ACC112 (cell line): ENCODE results near the gene TIAM1.
A peak's percentile ranks its signal among the peaks of the same experiment; 100 is the strongest.

Experiments used
- H2AFZ ChIP-seq: fragments of 200-600 bp; sonication (generic); one replicate; pipeline ENCODE4 v1.6.0; 2017; ENCODE audit warnings: antibody characterized with exemption, low read length; ENCODE audit not compliant: unreplicated experiment
- H3K27ac ChIP-seq: fragments of 200-600 bp; sonication (generic); 2 replicates; pipeline ENCODE4 v1.5.1; 2014; ENCODE audit warnings: low read depth, mild to moderate bottlenecking, antibody characterized with exemption, low read length, moderate library complexity
- H3K27me3 ChIP-seq: fragments of 200-600 bp; sonication (generic); 2 replicates; pipeline ENCODE4 v1.6.1; 2014; ENCODE audit warnings: mild to moderate bottlenecking, antibody characterized with exemption, low read length, moderate library complexity, mixed read lengths; ENCODE audit not compliant: insufficient read depth
- H3K36me3 ChIP-seq: fragments of 200-600 bp; sonication (generic); 2 replicates; pipeline ENCODE4 v1.6.1; 2016; ENCODE audit warnings: mild to moderate bottlenecking, antibody characterized with exemption, low read length, moderate library complexity, mixed read lengths; ENCODE audit not compliant: insufficient read depth
- H3K4me1 ChIP-seq: fragments of 200-600 bp; sonication (generic); one replicate; pipeline ENCODE4 v1.6.1; 2016; ENCODE audit warnings: low read length, mixed read lengths; ENCODE audit not compliant: insufficient read depth, unreplicated experiment, control insufficient read depth
- H3K4me3 ChIP-seq: fragments of 200-600 bp; sonication (generic); 2 replicates; pipeline ENCODE4 v1.5.1; 2014; ENCODE audit warnings: mild to moderate bottlenecking, low read depth, low read length
- H3K79me2 ChIP-seq: fragments of 200-600 bp; sonication (generic); one replicate; pipeline ENCODE4 v1.6.0; 2016; ENCODE audit warnings: low read length; ENCODE audit not compliant: control insufficient read depth, unreplicated experiment, insufficient read depth

TIAM1 gene

DNA sequence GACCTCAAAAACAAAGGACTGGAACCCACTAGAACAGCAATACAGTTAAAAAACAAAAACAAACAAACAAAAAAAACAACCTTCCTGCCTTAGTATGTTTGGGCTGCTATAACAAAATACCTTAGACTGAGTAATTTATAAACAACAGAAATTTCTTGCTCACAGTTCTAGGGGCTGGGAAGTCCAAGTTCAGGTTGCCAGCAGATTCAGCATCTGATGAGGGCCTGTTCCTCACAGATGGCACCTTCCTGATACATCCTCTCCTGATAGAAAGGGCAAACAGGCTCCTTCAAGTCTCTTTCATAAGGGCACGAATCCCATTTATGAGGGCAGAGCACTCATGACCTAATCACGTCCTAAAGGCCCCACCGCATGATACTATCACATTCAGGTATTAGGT is 55.9 kb downstream of the TIAM1 start:
- Histone ChIP-seq H3K79me2 (no peaks in the 10 kb centered on the region), H2AFZ (no peak overlapping the region), H3K27ac (no peak overlapping the region), H3K36me3 (no peaks in the 10 kb centered on the region), H3K27me3 (no peaks in the 10 kb centered on the region), H3K4me1 (peaks cover 34% of the 10 kb centered on the region), H3K4me3 (no peak overlapping the region)

DNA sequence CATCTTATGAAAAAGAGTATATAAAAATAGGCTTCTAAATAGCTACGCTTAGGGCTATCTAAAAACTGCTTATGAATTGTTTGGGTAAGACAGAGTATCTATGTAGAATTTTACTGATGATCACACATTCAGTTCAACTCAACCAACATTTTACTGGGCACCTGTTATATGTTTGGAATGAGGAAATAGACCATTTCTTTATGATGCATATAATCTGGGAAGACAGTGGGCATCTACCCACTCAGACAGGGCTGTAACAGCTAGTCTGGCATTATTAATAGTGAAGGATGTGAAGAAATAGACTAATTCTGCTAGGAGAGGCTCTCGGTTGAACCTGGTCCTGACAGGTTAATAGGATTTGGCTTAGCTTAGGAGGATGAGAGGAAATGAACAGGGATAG is 56.9 kb downstream of the TIAM1 start:
- Histone ChIP-seq H3K27me3 (no peaks in the 10 kb centered on the region), H3K4me3 (no peak overlapping the region), H3K4me1 (peaks cover 43% of the 10 kb centered on the region), H2AFZ (no peak overlapping the region), H3K79me2 (no peaks in the 10 kb centered on the region), H3K36me3 (no peaks in the 10 kb centered on the region), H3K27ac (no peak overlapping the region)

DNA sequence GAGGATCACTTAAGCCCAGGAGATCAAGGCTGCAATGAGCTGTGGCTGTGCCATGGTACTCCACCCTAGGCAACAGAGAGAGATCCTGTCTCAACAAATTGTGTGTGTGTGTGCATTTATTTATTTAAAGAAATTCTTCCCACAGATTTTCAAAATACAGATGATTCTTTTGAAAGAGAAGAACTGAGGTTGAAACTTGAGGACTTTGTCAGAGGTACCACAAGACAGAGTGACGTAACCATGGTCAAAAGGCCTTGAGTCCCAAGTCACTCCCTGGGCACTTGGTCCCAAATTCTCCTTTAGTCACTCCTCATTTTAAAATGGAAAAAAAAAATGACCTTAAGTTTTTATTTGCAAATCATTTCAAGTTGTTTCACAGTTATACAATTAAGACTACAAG is 57.4 kb downstream of the TIAM1 start:
- Histone ChIP-seq H3K36me3 (no peaks in the 10 kb centered on the region), H3K4me1 (peaks cover 47% of the 10 kb centered on the region), H3K27ac (no peak overlapping the region), H3K4me3 (no peak overlapping the region), H3K79me2 (no peaks in the 10 kb centered on the region), H3K27me3 (no peaks in the 10 kb centered on the region), H2AFZ (no peak overlapping the region)

DNA sequence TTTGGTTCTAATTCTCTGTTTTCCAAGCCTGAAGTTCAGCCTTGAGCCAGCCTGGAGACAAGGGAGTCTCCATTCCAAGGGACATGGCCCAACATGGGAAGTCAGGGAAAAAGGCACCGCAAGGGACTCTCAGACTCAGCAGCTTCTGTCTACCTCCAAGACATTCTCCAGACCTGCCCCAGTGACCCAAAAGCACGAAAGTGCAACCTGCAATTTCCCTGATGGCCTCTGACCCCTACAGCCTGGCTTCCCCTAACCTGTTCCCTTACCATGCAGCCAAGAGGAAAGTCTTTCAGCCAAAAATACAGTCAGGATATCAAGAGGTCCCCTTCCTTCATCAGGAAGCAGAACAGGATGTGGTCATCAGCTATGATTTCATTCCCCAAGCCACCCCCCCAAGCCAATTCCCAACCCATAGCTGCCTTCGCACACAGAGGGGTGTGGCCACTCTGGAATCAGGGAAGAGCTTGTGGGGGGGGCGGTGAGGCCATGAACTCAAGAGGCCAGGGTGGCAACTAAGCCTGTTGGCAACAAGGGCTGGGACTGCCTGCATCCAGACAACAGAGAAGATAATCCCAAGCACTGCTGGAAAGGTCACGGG is 59.2 kb downstream of the TIAM1 start:
- Histone ChIP-seq H3K27me3 (no peaks in the 10 kb centered on the region), H3K27ac (peak overlapping the region; percentile 78), H2AFZ (no peak overlapping the region)

DNA sequence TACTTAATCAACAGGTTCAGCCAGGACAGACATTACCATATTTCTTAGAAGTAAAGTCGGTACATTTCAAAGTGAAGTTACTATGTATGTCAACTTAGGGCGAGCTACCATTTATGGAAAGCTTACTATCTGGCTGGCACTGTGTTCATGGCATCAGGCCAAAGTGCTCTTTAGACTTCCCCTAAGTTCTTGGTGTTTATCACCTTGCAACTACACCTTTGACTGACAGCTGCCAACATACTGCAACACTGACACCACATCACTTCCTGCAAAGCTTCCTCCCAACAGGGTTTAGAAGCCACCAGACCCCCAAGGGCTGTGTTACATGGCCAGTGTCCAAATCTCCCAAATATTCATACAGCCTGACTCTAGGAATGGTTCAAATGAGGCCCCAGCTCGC is 61.0 kb downstream of the TIAM1 start:
- H3K79me2 ChIP-seq = no peaks in the 10 kb centered on the region
- H3K4me1 ChIP-seq = peaks cover 45% of the 10 kb centered on the region
- H3K36me3 ChIP-seq = 0 out of 2 replicates have a peak, but pooled peaks cover 3% of the 10 kb centered on the region
- no peak overlapping the region for H3K4me3 ChIP-seq
- peak overlapping the region; percentile 78 for H3K27ac ChIP-seq
- no peak overlapping the region for H2AFZ ChIP-seq
- H3K27me3 ChIP-seq = no peaks in the 10 kb centered on the region

More for the DNA sequence above, 59.2 kb downstream of the TIAM1 start:
- Histone ChIP-seq H3K36me3 (0 out of 2 replicates have a peak, but pooled peaks cover 3% of the 10 kb centered on the region), H3K4me1 (peaks cover 46% of the 10 kb centered on the region), H3K4me3 (no peak overlapping the region), H3K79me2 (no peaks in the 10 kb centered on the region)

DNA sequence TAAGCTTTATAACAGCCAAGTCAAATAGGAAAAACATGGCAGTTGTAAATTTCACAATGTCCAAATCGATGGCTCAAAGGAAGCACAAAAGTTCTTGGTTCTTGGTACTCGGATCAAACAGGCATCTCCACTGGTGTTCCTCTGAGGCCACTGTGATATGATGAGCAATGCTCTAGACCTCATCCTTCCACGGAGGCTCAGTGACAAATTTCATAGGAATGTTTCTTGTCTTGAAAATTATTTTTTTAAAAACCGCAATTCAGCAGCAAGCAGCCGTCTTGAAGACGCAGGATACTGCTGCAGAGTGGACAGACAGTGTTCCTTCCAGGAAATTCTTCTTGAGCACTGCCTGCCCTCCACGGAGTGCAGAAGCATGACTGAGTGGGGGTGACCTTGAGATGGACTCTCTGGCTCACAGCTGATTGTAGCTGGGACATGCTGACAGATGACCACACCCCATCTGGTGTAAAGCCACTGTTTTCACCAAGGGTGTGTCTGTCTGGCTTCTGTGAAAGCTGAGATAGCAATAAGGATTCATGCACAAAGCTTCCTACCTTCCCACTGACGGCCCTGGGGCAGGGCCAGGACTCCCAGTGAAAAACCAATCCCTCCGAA is 61.9 kb downstream of the TIAM1 start:
- Histone ChIP-seq H3K79me2 (no peaks in the 10 kb centered on the region), H3K27me3 (no peaks in the 10 kb centered on the region), H3K27ac (peak overlapping the region; percentile 78), H3K4me3 (peak overlapping the region; percentile 10; the same call in 1 of the 2 replicates), H3K36me3 (0 out of 2 replicates have a peak, but pooled peaks cover 3% of the 10 kb centered on the region), H2AFZ (no peak overlapping the region), H3K4me1 (peaks cover 50% of the 10 kb centered on the region)

DNA sequence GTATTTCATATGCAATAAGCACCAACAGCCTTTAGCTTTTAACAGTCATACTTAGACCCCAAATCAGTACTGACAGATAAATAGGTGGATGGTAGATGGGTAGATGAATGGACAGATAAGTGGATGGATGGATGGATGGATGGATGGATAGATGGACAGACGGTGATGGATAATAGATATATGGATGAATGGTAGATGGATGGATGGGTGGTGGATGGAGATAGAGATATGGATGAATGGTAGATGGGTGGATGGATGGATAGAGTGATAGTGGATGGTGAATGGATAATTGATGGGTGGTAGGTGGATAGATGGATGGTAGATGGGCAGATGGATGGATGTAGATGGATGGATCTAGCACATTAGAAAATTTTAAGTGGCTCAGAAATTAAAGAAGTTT is 62.5 kb downstream of the TIAM1 start:
- Histone ChIP-seq H2AFZ (no peak overlapping the region), H3K4me1 (peaks cover 50% of the 10 kb centered on the region), H3K36me3 (0 out of 2 replicates have a peak, but pooled peaks cover 3% of the 10 kb centered on the region), H3K27me3 (no peaks in the 10 kb centered on the region), H3K27ac (peak overlapping the region; percentile 78), H3K79me2 (no peaks in the 10 kb centered on the region), H3K4me3 (peak overlapping the region; percentile 10; the same call in 1 of the 2 replicates)

DNA sequence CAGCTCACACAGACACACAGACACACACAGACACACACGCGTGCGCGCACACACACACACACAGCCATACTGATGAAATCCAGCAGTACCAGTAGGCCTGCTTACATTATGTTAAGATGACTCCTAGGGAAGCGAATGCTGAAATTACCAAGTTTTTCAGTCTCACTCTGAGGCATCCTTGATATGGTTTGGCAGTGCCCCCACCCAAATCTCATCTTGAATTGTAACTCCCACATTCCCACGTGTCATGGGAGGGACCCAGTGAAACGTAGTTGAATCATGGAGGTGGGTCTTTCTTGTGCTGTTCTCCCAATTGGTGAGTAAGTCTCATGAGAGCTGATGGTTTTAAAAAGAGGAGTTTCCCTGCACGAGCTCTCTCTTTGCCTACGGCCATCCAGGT is 64.1 kb downstream of the TIAM1 start:
- no peaks in the 10 kb centered on the region for H3K79me2 ChIP-seq
- no peak overlapping the region for H3K27ac ChIP-seq
- no peak overlapping the region for H3K4me3 ChIP-seq
- H2AFZ ChIP-seq = no peak overlapping the region
- H3K4me1 ChIP-seq = peaks cover 45% of the 10 kb centered on the region
- 0 out of 2 replicates have a peak, but pooled peaks cover 3% of the 10 kb centered on the region for H3K36me3 ChIP-seq
- H3K27me3 ChIP-seq = no peaks in the 10 kb centered on the region

DNA sequence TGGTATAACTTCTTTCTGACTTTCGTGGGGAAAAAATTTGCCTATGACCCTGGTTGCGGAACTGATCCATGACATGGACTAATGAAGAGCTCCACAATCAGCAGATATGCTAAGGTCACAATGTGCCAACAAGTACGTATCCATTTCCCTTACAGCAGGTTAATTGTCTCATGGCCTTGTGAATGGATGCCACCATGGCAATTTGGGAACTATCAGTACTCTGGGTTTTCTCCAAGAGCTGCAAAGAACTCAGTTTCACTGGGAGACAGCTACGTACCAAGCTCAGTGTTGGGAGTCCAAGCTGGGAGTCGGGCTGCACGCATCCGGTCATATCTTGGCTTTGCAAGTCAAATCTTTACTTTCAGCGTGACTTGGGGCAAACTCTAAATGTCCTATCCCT is 64.8 kb downstream of the TIAM1 start:
- H3K4me3 ChIP-seq = no peak overlapping the region
- no peaks in the 10 kb centered on the region for H3K27me3 ChIP-seq
- H2AFZ ChIP-seq = no peak overlapping the region
- peaks cover 38% of the 10 kb centered on the region for H3K4me1 ChIP-seq
- H3K36me3 ChIP-seq = 0 out of 2 replicates have a peak, but pooled peaks cover 3% of the 10 kb centered on the region
- H3K79me2 ChIP-seq = no peaks in the 10 kb centered on the region
- H3K27ac ChIP-seq = no peak overlapping the region

DNA sequence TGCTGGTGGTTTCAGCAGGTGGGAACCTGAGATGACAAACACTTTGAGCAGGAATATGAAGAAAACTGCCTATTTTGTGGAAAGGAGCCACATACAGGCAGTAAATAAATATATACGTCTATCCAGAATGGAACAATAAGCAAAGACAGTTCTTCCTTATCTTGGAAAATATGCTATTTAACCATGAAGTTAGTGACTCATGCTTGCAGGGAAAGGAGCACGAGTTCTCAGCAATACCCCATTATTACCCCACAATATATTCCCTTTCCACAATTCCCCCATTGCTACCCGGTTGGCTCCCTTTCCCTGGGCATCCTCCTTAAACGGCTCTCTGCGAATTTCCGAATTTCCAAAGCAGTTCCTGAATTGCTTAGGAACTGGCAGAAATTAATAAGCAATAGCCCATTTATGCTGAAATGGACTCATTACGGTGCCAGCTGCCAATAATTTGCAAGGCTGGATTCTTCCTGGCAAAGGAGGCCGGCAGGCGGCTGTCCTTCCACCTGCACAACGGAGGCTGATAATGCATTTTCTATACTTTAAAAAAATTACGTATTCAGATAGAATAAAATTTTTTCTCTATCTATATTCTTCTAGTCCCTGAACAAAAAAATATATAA is 65.4 kb downstream of the TIAM1 start:
- no peak overlapping the region for H3K4me3 ChIP-seq
- 0 out of 2 replicates have a peak, but pooled peaks cover 3% of the 10 kb centered on the region for H3K36me3 ChIP-seq
- no peak overlapping the region for H3K27ac ChIP-seq
- H2AFZ ChIP-seq = no peak overlapping the region
- peaks cover 32% of the 10 kb centered on the region for H3K4me1 ChIP-seq
- H3K79me2 ChIP-seq = no peaks in the 10 kb centered on the region
- H3K27me3 ChIP-seq = no peaks in the 10 kb centered on the region

DNA sequence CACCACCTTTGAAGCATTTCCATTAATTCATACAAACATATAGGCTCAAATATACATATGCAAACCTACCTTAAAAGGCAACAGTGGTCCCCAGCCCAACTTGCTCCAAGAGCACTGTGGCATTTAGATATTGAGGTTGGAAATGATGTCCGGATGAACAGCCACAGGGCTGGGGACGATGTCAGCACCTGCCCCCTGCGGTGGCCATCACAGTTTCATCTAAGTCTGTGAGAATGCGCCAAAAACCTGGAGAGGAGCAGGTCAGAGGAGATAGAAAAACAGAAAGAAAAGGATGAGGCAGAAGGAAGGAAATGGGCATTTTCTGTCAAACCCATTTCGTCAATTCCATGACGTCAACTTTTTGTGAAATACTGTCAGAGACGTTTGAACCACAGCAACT is 67.4 kb downstream of the TIAM1 start:
- Histone ChIP-seq H3K36me3 (0 out of 2 replicates have a peak, but pooled peaks cover 3% of the 10 kb centered on the region), H3K4me3 (no peak overlapping the region), H3K4me1 (peaks cover 36% of the 10 kb centered on the region), H2AFZ (no peak overlapping the region), H3K79me2 (no peaks in the 10 kb centered on the region), H3K27ac (no peak overlapping the region), H3K27me3 (no peaks in the 10 kb centered on the region)
